ENCODE data around the gene MAEA. TPM values are rescaled to one million over a fixed set of nuclear protein-coding genes. Genes with fewer than 3 reads are reported as not detected.

MAEA gene
- 10 to 100 TPM; 58.6 to 83.3 (median 79.0) TPM for polyA plus RNA-seq (ENCODE audit: insufficient read length in 4 of 4)

- peak; percentile 87 to 96 (median 92) for DNase-seq (ENCODE audit: low read depth in 4 of 4, low spot score in 2 of 4)
Measured at GRCh38 chr4:1289207-1290164, at the start of gene MAEA. TSS of gene MAEA (plus strand) at chr4:1289891. CDS start at chr4:1289914, 23 bp downstream.

GRCh38 chr4:1239950-1240307 is 49.8 kb upstream of the MAEA start:
- DNase-seq (ENCODE audit: low read depth in 4 of 4, low spot score in 2 of 4), result no peak

GRCh38 chr4:1240721-1241465 is 48.8 kb upstream of the MAEA start:
- no peak for DNase-seq (ENCODE audit: low read depth in 4 of 4, low spot score in 2 of 4)

GRCh38 chr4:1241466-1241935 is 48.2 kb upstream of the MAEA start:
- no peak for DNase-seq (ENCODE audit: low read depth in 4 of 4, low spot score in 2 of 4)

GRCh38 chr4:1241936-1242505 is 47.7 kb upstream of the MAEA start:
- no peak for DNase-seq (ENCODE audit: low read depth in 4 of 4, low spot score in 2 of 4)

- DNase-seq (ENCODE audit: low read depth in 4 of 4, low spot score in 2 of 4), result no peak
Measured at GRCh38 chr4:1242506-1243450, 46.9 kb upstream of the MAEA start.

- DNase-seq (ENCODE audit: low read depth in 4 of 4, low spot score in 2 of 4), result no peak
Measured at GRCh38 chr4:1243451-1244080, 46.1 kb upstream of the MAEA start.

GRCh38 chr4:1244081-1244977 is 45.4 kb upstream of the MAEA start:
- no peak for DNase-seq (ENCODE audit: low read depth in 4 of 4, low spot score in 2 of 4)

GRCh38 chr4:1244978-1245471 is 44.7 kb upstream of the MAEA start:
- no peak for DNase-seq (ENCODE audit: low read depth in 4 of 4, low spot score in 2 of 4)

- DNase-seq (ENCODE audit: low read depth in 4 of 4, low spot score in 2 of 4), result no peak
Measured at GRCh38 chr4:1245481-1246051, 44.1 kb upstream of the MAEA start.

GRCh38 chr4:1246111-1246881 is 43.4 kb upstream of the MAEA start:
- no peak for DNase-seq (ENCODE audit: low read depth in 4 of 4, low spot score in 2 of 4)

GRCh38 chr4:1246901-1247863 is 42.5 kb upstream of the MAEA start:
- no peak for DNase-seq (ENCODE audit: low read depth in 4 of 4, low spot score in 2 of 4)

- no peak for DNase-seq (ENCODE audit: low read depth in 4 of 4, low spot score in 2 of 4)
Measured at GRCh38 chr4:1247864-1248244, 41.8 kb upstream of the MAEA start.

- DNase-seq (ENCODE audit: low read depth in 4 of 4, low spot score in 2 of 4), result peak in 3 of 4 donors; percentile 70 to 79 (median 73)
Measured at GRCh38 chr4:1248245-1249147, 41.2 kb upstream of the MAEA start, which contains the start of gene CTBP1. TSS of gene CTBP1 (minus strand) at chr4:1249130. CDS start at chr4:1241331, 7,799 bp downstream.
